HCT116 (cell line): ENCODE data around the gene UGT2A3. TPM values are rescaled to one million over a fixed set of nuclear protein-coding genes. Genes with fewer than 3 reads are reported as not detected.

Source experiments
- ATAC-seq: fragments of 200-7000 bp; cut with Tn5 transposase; 2 replicates; pipeline ENCODE4 v1.9.1; 2020; ENCODE audit warnings: mild to moderate bottlenecking, moderate library complexity
- BruUV-seq: library from RNA; stranded (reverse); fragments of 400-500 nt; replicated peaks from 2 replicates; lab custom pipeline; 2021; lab: Mats Ljungman, UMichigan
- CTCF ChIA-PET: fragments of 300-600 bp; sonication (Branson Sonifier 250); formaldehyde crosslinking; loops from one replicate; lab custom pipeline; 2021; ENCODE audit warnings: antibody characterized with exemption; lab: Charles Lee
- POLR2A ChIA-PET: fragments of 300-600, 350-600 bp; sonication (Branson Sonifier 250); formaldehyde crosslinking; loops from one replicate; lab custom pipeline; 2021; ENCODE audit warnings: antibody characterized with exemption; lab: Charles Lee
- RAD21 ChIA-PET, 2 experiments: fragments of 300-600 bp; sonication (Branson Sonifier 250); formaldehyde crosslinking; loops; one replicate each; lab custom pipeline; 2023; ENCODE audit warnings: low total read pairs in 2 of 2; ENCODE audit not compliant: uncharacterized antibody in 2 of 2, unreplicated experiment in 2 of 2, low non-redundant PET in 1 of 2; lab: Charles Lee
- DNase-seq: peaks from one replicate; pipeline ENCODE4 v3.0.0-alpha.2; 2010; ENCODE audit warnings: low read depth, low spot score
- H2AFZ ChIP-seq: fragments of 200-600 bp; shearing (Covaris generic), sonication (generic); 2 replicates; pipeline ENCODE4 v1.6.1; 2017; ENCODE audit warnings: low read depth, mixed run types, mixed read lengths, antibody characterized with exemption, low read length; ENCODE audit not compliant: poor library complexity, severe bottlenecking
- H3K27ac ChIP-seq: 2 replicates; pipeline ENCODE4 v1.5.1; 2012; ENCODE audit warnings: low read depth, low read length
- H3K27me3 ChIP-seq: fragments of 200-600 bp; sonication (generic); 2 replicates; pipeline ENCODE4 v1.6.1; 2016; ENCODE audit warnings: mixed run types, low read length, mixed read lengths; ENCODE audit not compliant: insufficient read depth
- H3K36me3 ChIP-seq, 2 experiments: fragments of 200-500 bp in 1 of 2; fragments of 200-600 bp in 1 of 2; sonication (Bioruptor generic) in 1 of 2; sonication (generic) in 1 of 2; 2 replicates each; pipeline versions ENCODE4 v1.5.1 to v1.6.1; 2014 to 2016; ENCODE audit warnings: low read length in 2 of 2, inconsistent platforms in 1 of 2, mixed read lengths in 1 of 2, mixed run types in 1 of 2; ENCODE audit not compliant: insufficient read depth in 2 of 2, control insufficient read depth in 1 of 2
- H3K4me1 ChIP-seq, 2 experiments: fragments of 200-600 bp in 1 of 2; sonication (generic) in 1 of 2; 2 replicates each; pipeline versions ENCODE4 v1.5.1 to v1.6.1; 2012 to 2017; ENCODE audit warnings: low read length in 2 of 2, inconsistent platforms in 1 of 2, mild to moderate bottlenecking in 1 of 2, mixed read lengths in 1 of 2, mixed run types in 1 of 2, moderate library complexity in 1 of 2; ENCODE audit not compliant: insufficient read depth in 2 of 2, control insufficient read depth in 1 of 2
- H3K4me2 ChIP-seq: fragments of 200-600 bp; sonication (generic); 2 replicates; pipeline ENCODE4 v1.6.1; 2017; ENCODE audit warnings: mixed run types, low read length, mixed read lengths
- H3K4me3 ChIP-seq, 2 experiments: fragments of 200-600 bp in 1 of 2; sonication (generic) in 1 of 2; replicated peaks in 1 of 2; 2 replicates each; pipeline ENCODE4 v1.5.1; 2011 to 2016; ENCODE audit warnings: low read length in 2 of 2, control low read depth in 1 of 2, low read depth in 1 of 2, mild to moderate bottlenecking in 1 of 2, mixed read lengths in 1 of 2, mixed run types in 1 of 2
- H3K79me2 ChIP-seq: fragments of 200-600 bp; sonication (generic); 2 replicates; pipeline ENCODE4 v1.6.1; 2017; ENCODE audit warnings: mild to moderate bottlenecking, mixed run types, low read length, moderate library complexity, mixed read lengths; ENCODE audit not compliant: insufficient read depth
- H3K9ac ChIP-seq: fragments of 200-600 bp; sonication (generic); 2 replicates; pipeline ENCODE4 v1.6.1; 2016; ENCODE audit warnings: low read length, mixed read lengths
- H3K9me2 ChIP-seq: fragments of 200-600 bp; sonication (generic), shearing (Covaris generic); 2 replicates; pipeline ENCODE4 v1.6.1; 2017; ENCODE audit warnings: mixed run types, mild to moderate bottlenecking, moderate library complexity; ENCODE audit not compliant: insufficient read depth
- H3K9me3 ChIP-seq, 2 experiments: fragments of 200-500 bp in 1 of 2; fragments of 200-600 bp in 1 of 2; sonication (Bioruptor generic) in 1 of 2; sonication (generic) in 1 of 2; 2 replicates each; pipeline ENCODE4 v1.6.1; 2014 to 2017; ENCODE audit warnings: low read length in 2 of 2, mixed read lengths in 2 of 2, inconsistent platforms in 1 of 2, low read depth in 1 of 2, mild to moderate bottlenecking in 1 of 2, mixed run types in 1 of 2, moderate library complexity in 1 of 2; ENCODE audit not compliant: control insufficient read depth in 1 of 2, insufficient read depth in 1 of 2
- H4K20me1 ChIP-seq: fragments of 200-600 bp; sonication (generic), shearing (Covaris generic); 2 replicates; pipeline ENCODE4 v1.6.1; 2017; ENCODE audit warnings: mixed run types, mild to moderate bottlenecking, moderate library complexity; ENCODE audit not compliant: insufficient read depth
- ATF3 ChIP-seq: IDR thresholded peaks from 2 replicates; pipeline ENCODE4 v1.6.1; 2012
- CBX3 ChIP-seq: IDR thresholded peaks from 2 replicates; pipeline ENCODE4 v1.6.1; 2012; ENCODE audit warnings: low read depth
- CEBPB ChIP-seq: IDR thresholded peaks from 2 replicates; pipeline ENCODE4 v1.6.1; 2012; ENCODE audit warnings: low read depth
- CTCF ChIP-seq, 3 experiments: fragments of 200-600 bp in 1 of 3; sonication (generic) in 1 of 3; IDR thresholded peaks in 2 of 3; conservative IDR thresholded peaks in 1 of 3; 2 replicates each; pipeline ENCODE4 v1.5.1; 2012 to 2017; ENCODE audit warnings: low read depth in 2 of 3, low read length in 2 of 3, antibody characterized with exemption in 1 of 3, borderline replicate concordance in 1 of 3, control low read depth in 1 of 3, mild to moderate bottlenecking in 1 of 3, mixed read lengths in 1 of 3, mixed run types in 1 of 3, moderate library complexity in 1 of 3; ENCODE audit not compliant: insufficient read depth in 1 of 3
- EGR1 ChIP-seq: IDR thresholded peaks from 2 replicates; pipeline ENCODE4 v1.6.1; 2012; ENCODE audit warnings: low read depth
- ELF1 ChIP-seq: IDR thresholded peaks from 2 replicates; pipeline ENCODE4 v1.6.1; 2012; ENCODE audit warnings: low read depth, borderline replicate concordance
- EZH2 ChIP-seq: fragments of 200-600 bp; sonication (generic); IDR thresholded peaks from 2 replicates; pipeline ENCODE4 v1.6.1; 2017; ENCODE audit warnings: antibody characterized with exemption, mixed run types
- EZH2phosphoT487 ChIP-seq: fragments of 200-600 bp; IDR thresholded peaks from 2 replicates; pipeline ENCODE4 v1.6.1; 2018; ENCODE audit warnings: antibody characterized with exemption, borderline replicate concordance
- FOSL1 ChIP-seq: IDR thresholded peaks from 2 replicates; pipeline ENCODE4 v1.6.1; 2012; ENCODE audit warnings: low read depth
- JUND ChIP-seq: IDR thresholded peaks from 2 replicates; pipeline ENCODE4 v1.6.1; 2012
- MAX ChIP-seq: IDR thresholded peaks from 2 replicates; pipeline ENCODE4 v1.6.1; 2012
- POLR2A ChIP-seq: IDR thresholded peaks from 2 replicates; pipeline ENCODE4 v1.7.0; 2011; ENCODE audit warnings: borderline replicate concordance; ENCODE audit not compliant: insufficient read depth, insufficient read length; ENCODE audit errors: extremely low read depth
- RAD21 ChIP-seq: IDR thresholded peaks from 2 replicates; pipeline ENCODE4 v1.6.1; 2012; ENCODE audit warnings: low read depth, mild to moderate bottlenecking
- SP1 ChIP-seq: IDR thresholded peaks from 2 replicates; pipeline ENCODE4 v1.6.1; 2012; ENCODE audit warnings: low read depth
- SRF ChIP-seq: IDR thresholded peaks from 2 replicates; pipeline ENCODE4 v1.6.1; 2012; ENCODE audit warnings: low read depth
- TCF7L2 ChIP-seq: IDR thresholded peaks from 2 replicates; pipeline ENCODE4 v1.7.0; 2011; ENCODE audit warnings: borderline replicate concordance, inconsistent platforms; ENCODE audit not compliant: insufficient read depth, insufficient read length; ENCODE audit errors: extremely low read depth
- YY1 ChIP-seq: IDR thresholded peaks from 2 replicates; pipeline ENCODE4 v1.6.1; 2011; ENCODE audit warnings: low read length, low read depth, moderate library complexity, mild to moderate bottlenecking; ENCODE audit not compliant: insufficient replicate concordance; ENCODE audit errors: extremely low read depth
- ZBTB33 ChIP-seq: IDR thresholded peaks from 2 replicates; pipeline ENCODE4 v1.6.1; 2011; ENCODE audit warnings: mild to moderate bottlenecking, low read length, moderate library complexity; ENCODE audit not compliant: insufficient replicate concordance; ENCODE audit errors: extremely low read depth
- ZFX ChIP-seq: fragments of 450-650 bp; IDR thresholded peaks from 2 replicates; pipeline ENCODE4 v1.6.1; 2017
- intact Hi-C: fragments of 100-400 bp; cut with micrococcal nuclease; formaldehyde crosslinking; loops from 2 replicates; pipeline ENCODE4 v1.10.0; 2022
- total RNA-seq: library from RNA; stranded (reverse); gene quantifications from one replicate; pipeline ENCODE4 v1.2.1, GENCODE V29; 2021; ENCODE audit not compliant: unreplicated experiment

The UGT2A3 gene
- total RNA-seq, 1 experiment from 2014 or later = not detected

- no peaks in the 10 kb centered on the region for H3K9me3 ChIP-seq
- no peaks in the 10 kb centered on the region for H3K79me2 ChIP-seq
- ChIA-PET RAD21 (no interaction called here), CTCF (no interaction called here), POLR2A (no interaction called here)
- no peaks in the 10 kb centered on the region for H3K4me1 ChIP-seq
- H3K27me3 ChIP-seq = no peaks in the 10 kb centered on the region
- DNase-seq (no peak), ATAC-seq (no peak)
- H2AFZ ChIP-seq = no peak overlapping the region
- no TSS peak for BruUV-seq
- H4K20me1 ChIP-seq = no peaks in the 10 kb centered on the region
- H3K9ac ChIP-seq = no peak overlapping the region
- H3K36me3 ChIP-seq = no peaks in the 10 kb centered on the region
- intact Hi-C loops = no loop called here
- H3K27ac ChIP-seq = no peak overlapping the region
- H3K4me3 ChIP-seq = no peak overlapping the region
- TF ChIP-seq CEBPB (no peak), EZH2 (no peak), ATF3 (no peak), MAX (no peak), ELF1 (no peak), POLR2A (no peak), ZBTB33 (no peak), SRF (no peak), CBX3 (no peak), EZH2phosphoT487 (no peak), SP1 (no peak), ZFX (no peak), EGR1 (no peak), CTCF (IDR thresholded peaks at IDR 0.05 in 2 of 3, conservative IDR thresholded peaks at IDR 0.05 in 1 of 3; ENCODE audit: borderline replicate concordance in 1 of 3, insufficient read depth in 1 of 3, low read depth in 2 of 3, low read length in 2 of 3) (no peak), RAD21 (no peak), TCF7L2 (no peak), FOSL1 (no peak), JUND (no peak), YY1 (no peak)
- no peaks in the 10 kb centered on the region for H3K9me2 ChIP-seq
- H3K4me2 ChIP-seq = no peak overlapping the region
Observed at GRCh38 chr4:68906780-68907137, 44.8 kb downstream of the UGT2A3 start.
